Measurements from ENCODE around the gene CAP1. TPM values are rescaled to one million over a fixed set of nuclear protein-coding genes. Genes with fewer than 3 reads are reported as not detected.
A peak's percentile ranks its signal among the peaks of the same experiment; 100 is the strongest.

CAP1 gene
- total and polyA plus RNA-seq, 9 of the 15 experiments (the other 6 are each of a cell fraction or from before 2014, with no cell fraction given): 230 to 658 (median 281) TPM

DNA sequence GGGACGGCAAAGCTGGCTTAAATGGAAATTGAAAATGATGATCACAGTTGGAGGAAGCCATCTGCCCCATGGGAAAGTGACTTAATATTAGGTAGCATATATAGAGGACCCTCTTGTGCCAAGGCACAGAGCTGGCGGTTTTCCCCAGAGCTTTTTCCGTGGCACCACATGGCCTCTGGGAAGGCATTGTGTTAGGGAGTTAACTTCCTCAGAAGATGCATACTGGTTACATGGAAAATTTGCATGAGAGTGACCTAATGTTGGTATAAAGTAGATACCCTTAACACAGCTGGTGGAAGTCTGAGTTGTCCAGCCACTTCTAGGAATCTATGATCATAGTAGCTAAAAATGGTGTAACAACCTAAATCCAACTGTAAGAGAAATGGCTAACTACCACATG lies 27.3 kb downstream of the CAP1 start:
- H3K9me1 ChIP-seq (ENCODE audit: control insufficient read depth, insufficient read depth, low read length): no peaks in the 10 kb centered on the region
- peaks cover 0 to 7% of the 10 kb centered on the region in 2 experiments; a peak in 3 of 5 replicates for H3K4me1 ChIP-seq (replicated peaks in 1 of 2; ENCODE audit: control insufficient read depth in 2 of 2, insufficient read depth in 2 of 2, low read length in 2 of 2)
- no peak overlapping the region for H3K4me2 ChIP-seq (ENCODE audit: insufficient read depth, low read length)
- 97% methylated on average over 3 of the region's 3 CpGs for WGBS (ENCODE audit: insufficient coverage, low coverage, missing lambda C conversion rate)
- peaks cover 94% of the 10 kb centered on the region for H3K36me3 ChIP-seq (ENCODE audit: control insufficient read depth, insufficient read depth, low read length)
- ChIA-PET POLR2A (interaction anchor here (1.1 to 7.0 kb wide), 4 partner anchors 9 to 18 kb away, joined by 3 to 64 read pairs (median 6); no protein-coding TSS in a partner anchor), CTCF (ENCODE audit: low intra/inter-chr PET ratio) (no interaction called here)
- no peak for ATAC-seq
- H4K20me1 ChIP-seq (replicated peaks; ENCODE audit: control insufficient read depth, insufficient read depth, low read length): no peaks in the 10 kb centered on the region
- H3K4me3 ChIP-seq: no peak overlapping the region
- TF ChIP-seq XRCC3 (IDR thresholded peaks at IDR 0.05): no peak
- TF ChIP-seq, protein P1, sequence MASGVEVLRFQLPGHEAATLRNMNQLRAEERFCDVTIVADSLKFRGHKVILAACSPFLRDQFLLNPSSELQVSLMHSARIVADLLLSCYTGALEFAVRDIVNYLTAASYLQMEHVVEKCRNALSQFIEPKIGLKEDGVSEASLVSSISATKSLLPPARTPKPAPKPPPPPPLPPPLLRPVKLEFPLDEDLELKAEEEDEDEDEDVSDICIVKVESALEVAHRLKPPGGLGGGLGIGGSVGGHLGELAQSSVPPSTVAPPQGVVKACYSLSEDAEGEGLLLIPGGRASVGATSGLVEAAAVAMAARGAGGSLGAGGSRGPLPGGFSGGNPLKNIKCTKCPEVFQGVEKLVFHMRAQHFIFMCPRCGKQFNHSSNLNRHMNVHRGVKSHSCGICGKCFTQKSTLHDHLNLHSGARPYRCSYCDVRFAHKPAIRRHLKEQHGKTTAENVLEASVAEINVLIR (CRISPR knock-in tag; IDR thresholded peaks at IDR 0.05): 0 out of 2 replicates have a peak, but pooled peaks have one; percentile 4
- no peaks in the 10 kb centered on the region for H3K27me3 ChIP-seq (ENCODE audit: control insufficient read depth in 2 of 2, insufficient read depth in 2 of 2, low read length in 2 of 2)
- no TSS peak for BruUV-seq (replicated peaks)
- H3K9ac ChIP-seq (ENCODE audit: insufficient read depth in 1 of 2, low read depth in 2 of 2, low read length in 2 of 2): no peak overlapping the region
- H3K9me3 ChIP-seq (replicated peaks; ENCODE audit: control insufficient read depth, insufficient read depth, low read depth, low read length): no peaks in the 10 kb centered on the region
- H3K27ac ChIP-seq (ENCODE audit: extremely low read depth, low read depth, low read length): no peak overlapping the region
- intact Hi-C loops (cut with micrococcal nuclease) (no loop called here), in situ Hi-C loops (cut with MboI) (no loop called here)
- no peak for FAIRE-seq
- no peaks in the 10 kb centered on the region for H3K79me2 ChIP-seq (ENCODE audit: control insufficient read depth, insufficient read depth, low read length)
- no peak for DNase-seq (ENCODE audit: extremely low read depth in 1 of 4, low spot score in 3 of 4)
- no peak overlapping the region for H2AFZ ChIP-seq (ENCODE audit: low read depth, low read length)

DNA sequence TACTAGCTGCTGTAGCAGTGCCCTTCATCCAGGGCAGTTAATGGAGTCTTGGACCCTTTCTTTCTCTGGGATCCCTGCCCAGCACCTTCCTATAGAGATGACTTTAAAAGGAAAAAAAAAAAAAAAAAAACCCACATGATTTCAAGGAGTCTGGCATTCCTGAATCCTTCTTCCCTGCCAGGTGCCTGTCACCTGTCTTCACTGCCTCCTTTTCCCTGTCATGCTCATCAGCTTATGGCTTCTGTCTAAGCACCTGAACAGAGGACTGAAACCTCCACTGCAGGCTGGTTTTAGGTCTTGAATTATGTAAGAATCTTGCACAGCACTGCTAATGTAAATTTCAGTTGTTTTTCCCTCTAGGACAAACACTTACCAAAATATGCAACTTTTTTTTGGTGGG lies 31.6 kb downstream of the CAP1 start:
- Histone ChIP-seq H3K9me3 (replicated peaks; ENCODE audit: control insufficient read depth, insufficient read depth, low read depth, low read length) (no peaks in the 10 kb centered on the region), H3K9me1 (ENCODE audit: control insufficient read depth, insufficient read depth, low read length) (no peaks in the 10 kb centered on the region), H3K27me3 (ENCODE audit: control insufficient read depth in 2 of 2, insufficient read depth in 2 of 2, low read length in 2 of 2) (no peaks in the 10 kb centered on the region), H4K20me1 (replicated peaks; ENCODE audit: control insufficient read depth, insufficient read depth, low read length) (no peaks in the 10 kb centered on the region), H3K4me2 (ENCODE audit: insufficient read depth, low read length) (no peak overlapping the region), H3K9ac (ENCODE audit: insufficient read depth in 1 of 2, low read depth in 2 of 2, low read length in 2 of 2) (no peak overlapping the region), H3K27ac (ENCODE audit: extremely low read depth, low read depth, low read length) (no peak overlapping the region), H3K36me3 (ENCODE audit: control insufficient read depth, insufficient read depth, low read length) (peaks cover 88% of the 10 kb centered on the region), H3K4me3 (no peak overlapping the region), H3K79me2 (ENCODE audit: control insufficient read depth, insufficient read depth, low read length) (no peaks in the 10 kb centered on the region), H3K4me1 (replicated peaks in 1 of 2; ENCODE audit: control insufficient read depth in 2 of 2, insufficient read depth in 2 of 2, low read length in 2 of 2) (peaks cover 0 to 12% of the 10 kb centered on the region in 2 experiments; a peak in 3 of 5 replicates), H2AFZ (ENCODE audit: low read depth, low read length) (no peak overlapping the region)
- intact Hi-C loops (cut with micrococcal nuclease) (no loop called here), in situ Hi-C loops (cut with MboI) (no loop called here)
- ATAC-seq (no peak), DNase-seq (ENCODE audit: extremely low read depth in 1 of 4, low spot score in 3 of 4) (no peak), FAIRE-seq (no peak)
- CTCF ChIA-PET (ENCODE audit: low intra/inter-chr PET ratio): no interaction called here
- TSS peak; percentile 58 for BruUV-seq (replicated peaks)
- POLR2A ChIA-PET: interaction anchor here (0.9 to 7.0 kb wide), 3 partner anchors 10 to 25 kb away, joined by 3 to 64 read pairs (median 8); no protein-coding TSS in a partner anchor
- TF ChIP-seq ZNF696 (CRISPR knock-in tag; conservative IDR thresholded peaks at IDR 0.05): no peak
- no peak for TF ChIP-seq RAD21 (CRISPR knock-in tag; conservative IDR thresholded peaks at IDR 0.05 in 1 of 2, IDR thresholded peaks at IDR 0.05 in 1 of 2)
- TF ChIP-seq STAT5B (CRISPR knock-in tag; IDR thresholded peaks at IDR 0.05): no peak
- TF ChIP-seq TSC22D4 (tag; IDR thresholded peaks at IDR 0.05): no peak
- TF ChIP-seq CREBBP (IDR thresholded peaks at IDR 0.05; ENCODE audit: low read depth, low read length): no peak
- no peak for TF ChIP-seq DPF2 (IDR thresholded peaks at IDR 0.05)
- no peak for TF ChIP-seq POLR3A (IDR thresholded peaks at IDR 0.05; ENCODE audit: borderline replicate concordance, extremely low read depth, insufficient read depth, insufficient read length)
- no peak for TF ChIP-seq CBX1 (IDR thresholded peaks at IDR 0.05; ENCODE audit: low read depth)
- TF ChIP-seq NCOA2 (IDR thresholded peaks at IDR 0.05; ENCODE audit: partially characterized antibody in 2 of 2): no peak
- TF ChIP-seq MIER1 (IDR thresholded peaks at IDR 0.05; ENCODE audit: low read depth): no peak
- no peak for TF ChIP-seq ZNF695 (CRISPR knock-in tag; IDR thresholded peaks at IDR 0.05)
- TF ChIP-seq MCM2 (IDR thresholded peaks at IDR 0.05; ENCODE audit: low read depth): no peak
- no peak for TF ChIP-seq SAP30 (IDR thresholded peaks at IDR 0.05; ENCODE audit: borderline replicate concordance, insufficient read depth, low read depth, low read length, poor library complexity, severe bottlenecking)
- TF ChIP-seq ERF (CRISPR knock-in tag; IDR thresholded peaks at IDR 0.05): no peak
